Activated CD4-positive, alpha-beta T cell treated with anti-CD3 and anti-CD28 coated beads for 36 hours (primary cell): Measurements from ENCODE around the gene SH2B3. TPM values are rescaled to one million over a fixed set of nuclear protein-coding genes. Genes with fewer than 3 reads are reported as not detected.
A peak's percentile ranks its signal among the peaks of the same experiment; 100 is the strongest.
"Not testable (repeated sequence)": the region's sequence is repeated elsewhere in the genome, so short reads cannot be mapped to it uniquely, and the experiment has no call there.

Experiments
- ATAC-seq: fragments of 200-7000 bp; cut with Tn5 transposase; one replicate; pipeline ENCODE4 v1.10.0; 2021; ENCODE audit warnings: mild to moderate bottlenecking, moderate library complexity
- CTCF ChIA-PET: fragments of 350-600 bp; sonication (Branson Sonifier 250); formaldehyde crosslinking; loops from one replicate; lab custom pipeline; 2021; ENCODE audit warnings: antibody characterized with exemption; lab: Charles Lee
- POLR2A ChIA-PET: fragments of 350-600 bp; sonication (Branson Sonifier 250); formaldehyde crosslinking; loops from one replicate; lab custom pipeline; 2021; ENCODE audit warnings: antibody characterized with exemption, inconsistent platforms; lab: Charles Lee
- DNase-seq: peaks from one replicate; pipeline ENCODE4 v3.0.0-alpha.2; 2020
- H3K27ac Mint-ChIP-seq: one replicate; pipeline ENCODE4 v1.8.0; 2021; ENCODE audit warnings: mixed read lengths
- H3K27me3 Mint-ChIP-seq: one replicate; pipeline ENCODE4 v1.8.0; 2021; ENCODE audit warnings: mixed read lengths
- H3K36me3 Mint-ChIP-seq: one replicate; pipeline ENCODE4 v1.8.0; 2021; ENCODE audit warnings: low read depth, mixed read lengths
- H3K4me1 Mint-ChIP-seq: one replicate; pipeline ENCODE4 v1.8.0; 2021; ENCODE audit warnings: mixed read lengths
- H3K4me3 Mint-ChIP-seq: one replicate; pipeline ENCODE4 v1.8.0; 2021; ENCODE audit warnings: mild to moderate bottlenecking, moderate library complexity, mixed read lengths
- H3K9me3 Mint-ChIP-seq: one replicate; pipeline ENCODE4 v1.8.0; 2021; ENCODE audit warnings: low read depth, mixed read lengths
- intact Hi-C, 2 experiments: fragments of 100-400 bp; cut with DNase I in 1 of 2; cut with micrococcal nuclease in 1 of 2; formaldehyde crosslinking; loops; one replicate each; pipeline versions ENCODE4 v1.14.2 to v1.15.1; 2022 to 2024; cut with DNase I, micrococcal nuclease
- total RNA-seq, 2 experiments: library from RNA; stranded (reverse); gene quantifications; one replicate each; pipeline ENCODE4 v1.2.3, GENCODE V29; 2021

SH2B3 gene
- total RNA-seq, 2 experiments from 2014 or later, result 29.2 to 32.7 TPM

DNA sequence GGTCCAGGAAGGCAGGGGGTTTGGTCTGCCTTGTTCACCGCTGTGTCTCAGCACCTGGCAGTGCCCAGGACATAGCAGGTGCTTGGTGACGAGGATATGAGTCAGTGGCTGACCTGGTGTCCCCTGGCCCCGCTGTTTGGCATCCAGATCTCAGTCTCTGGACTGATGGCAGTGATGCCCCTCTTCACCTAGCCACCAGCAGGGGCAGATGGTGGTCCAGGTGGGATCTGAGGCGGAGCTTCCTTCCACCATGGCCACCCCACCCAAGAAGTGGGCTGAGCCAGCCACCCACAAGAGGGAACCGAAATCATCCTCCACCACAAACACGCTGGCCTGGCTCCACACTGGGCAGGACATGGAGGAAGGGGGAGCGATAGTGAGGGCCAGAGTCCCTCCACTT, 16.1 kb upstream of the SH2B3 start:
- Mint-ChIP-seq H3K27ac (no peak overlapping the region), H3K36me3 (no peaks in the 10 kb centered on the region), H3K4me3 (no peak overlapping the region), H3K27me3 (no peaks in the 10 kb centered on the region), H3K9me3 (no peaks in the 10 kb centered on the region), H3K4me1 (no peaks in the 10 kb centered on the region)
- ATAC-seq (no peak), DNase-seq (no peak)
- intact Hi-C loops, result no loop called here
- ChIA-PET POLR2A (no interaction called here), CTCF (no interaction called here)

DNA sequence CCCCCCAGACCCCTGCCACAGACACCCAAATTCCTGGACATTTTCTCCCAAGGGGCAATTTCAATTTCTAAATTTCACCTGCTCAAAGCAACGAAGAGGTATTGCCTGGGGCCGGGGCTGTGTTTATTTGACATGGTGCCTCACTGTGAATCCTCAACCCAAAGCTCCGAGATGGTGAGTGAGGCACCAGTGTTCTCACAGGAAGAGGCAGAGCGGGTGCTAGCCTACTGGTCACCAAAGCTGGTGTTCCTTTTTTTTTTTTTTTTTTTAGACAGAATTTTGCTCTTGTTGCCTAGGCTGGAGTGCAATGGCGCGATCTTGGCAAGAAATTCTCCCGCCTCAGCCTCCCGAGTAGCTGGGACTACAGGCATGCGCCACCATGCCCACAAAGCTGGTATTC, 14.8 kb upstream of the SH2B3 start:
- ChIA-PET POLR2A (no interaction called here), CTCF (interaction anchor here (24.4 kb wide), 1 partner anchor 62 kb away, joined by 890 read pairs; no protein-coding TSS in a partner anchor)
- no peak overlapping the region for H3K4me3 Mint-ChIP-seq

DNA sequence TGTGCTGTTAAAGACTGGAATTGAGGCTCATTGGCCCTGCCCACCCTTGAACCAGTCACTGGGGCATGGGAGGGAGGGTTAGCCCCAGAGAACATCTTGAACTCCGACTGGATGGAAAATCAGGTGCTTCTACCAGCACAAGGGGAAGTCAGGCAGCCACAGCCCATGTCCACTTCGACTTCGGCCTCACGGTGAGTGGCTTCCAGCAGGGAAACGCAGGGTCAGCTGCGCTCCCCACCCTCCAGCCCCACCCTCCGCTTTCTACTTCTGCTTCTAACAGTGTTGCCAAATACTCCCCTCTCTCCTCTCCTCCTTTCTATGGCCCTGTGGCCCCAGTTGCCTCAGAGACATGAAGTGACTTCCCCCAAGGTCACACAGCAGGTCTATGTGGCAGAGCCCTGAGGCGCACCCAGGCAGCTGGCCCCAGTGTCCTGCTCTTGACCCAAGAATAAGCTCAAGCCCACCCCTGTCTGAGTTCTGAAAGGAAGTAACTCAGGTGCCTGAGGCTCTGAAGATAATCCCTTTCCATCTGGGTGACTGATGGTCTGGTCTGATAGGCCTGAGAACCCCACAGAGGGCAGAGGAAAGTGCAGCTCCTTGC, 11.9 kb upstream of the SH2B3 start:
- CTCF ChIA-PET, result interaction anchor here (1.4 to 24.4 kb wide), 2 partner anchors 19 to 59 kb away, joined by 3 to 890 read pairs; no protein-coding TSS in a partner anchor
- Mint-ChIP-seq H3K4me3 (no peak overlapping the region), H3K27ac (no peak overlapping the region), H3K9me3 (no peaks in the 10 kb centered on the region), H3K36me3 (no peaks in the 10 kb centered on the region), H3K4me1 (peaks cover 12% of the 10 kb centered on the region), H3K27me3 (no peaks in the 10 kb centered on the region)
- no peak for ATAC-seq
- POLR2A ChIA-PET, result no interaction called here
- intact Hi-C loops, result no loop called here
- DNase-seq, result no peak

More for the DNA sequence above, 14.8 kb upstream of the SH2B3 start:
- Mint-ChIP-seq H3K9me3 (no peaks in the 10 kb centered on the region), H3K27ac (no peak overlapping the region), H3K4me1 (no peaks in the 10 kb centered on the region), H3K36me3 (no peaks in the 10 kb centered on the region), H3K27me3 (no peaks in the 10 kb centered on the region)
- intact Hi-C loops, result no loop called here
- ATAC-seq, result no peak
- no peak for DNase-seq

DNA sequence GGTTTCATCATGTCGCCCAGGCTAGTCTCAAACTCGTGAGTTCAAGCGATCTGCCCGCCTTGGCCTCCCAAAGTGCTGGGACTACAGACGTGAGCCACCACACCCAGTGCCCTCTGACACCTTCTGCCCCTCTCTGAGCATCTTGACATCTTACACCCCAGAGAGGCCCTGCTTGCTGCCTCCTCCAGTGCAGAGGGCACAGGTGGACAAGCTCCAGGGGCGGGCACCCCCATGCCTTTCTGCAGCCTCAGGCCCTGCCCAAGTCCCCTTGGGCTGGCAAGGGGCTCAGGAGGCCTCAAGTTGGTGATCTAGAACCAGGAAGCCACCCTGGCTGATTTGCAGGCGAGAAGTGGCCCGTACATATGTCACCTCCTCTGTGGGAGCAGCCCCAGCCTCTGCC, 11.2 kb upstream of the SH2B3 start:
- H3K27me3 Mint-ChIP-seq, result no peaks in the 10 kb centered on the region
- H3K9me3 Mint-ChIP-seq, result peaks cover under 1% of the 10 kb centered on the region
- ATAC-seq (no peak), DNase-seq (no peak)
- peaks cover 19% of the 10 kb centered on the region for H3K4me1 Mint-ChIP-seq
- intact Hi-C loops, result no loop called here
- no peak overlapping the region for H3K27ac Mint-ChIP-seq
- H3K4me3 Mint-ChIP-seq, result no peak overlapping the region
- H3K36me3 Mint-ChIP-seq, result peaks cover under 1% of the 10 kb centered on the region
- CTCF ChIA-PET, result interaction anchor here (5.2 to 24.4 kb wide), 2 partner anchors 58 to 134 kb away, joined by 71 to 890 read pairs; no protein-coding TSS in a partner anchor
- POLR2A ChIA-PET, result no interaction called here

DNA sequence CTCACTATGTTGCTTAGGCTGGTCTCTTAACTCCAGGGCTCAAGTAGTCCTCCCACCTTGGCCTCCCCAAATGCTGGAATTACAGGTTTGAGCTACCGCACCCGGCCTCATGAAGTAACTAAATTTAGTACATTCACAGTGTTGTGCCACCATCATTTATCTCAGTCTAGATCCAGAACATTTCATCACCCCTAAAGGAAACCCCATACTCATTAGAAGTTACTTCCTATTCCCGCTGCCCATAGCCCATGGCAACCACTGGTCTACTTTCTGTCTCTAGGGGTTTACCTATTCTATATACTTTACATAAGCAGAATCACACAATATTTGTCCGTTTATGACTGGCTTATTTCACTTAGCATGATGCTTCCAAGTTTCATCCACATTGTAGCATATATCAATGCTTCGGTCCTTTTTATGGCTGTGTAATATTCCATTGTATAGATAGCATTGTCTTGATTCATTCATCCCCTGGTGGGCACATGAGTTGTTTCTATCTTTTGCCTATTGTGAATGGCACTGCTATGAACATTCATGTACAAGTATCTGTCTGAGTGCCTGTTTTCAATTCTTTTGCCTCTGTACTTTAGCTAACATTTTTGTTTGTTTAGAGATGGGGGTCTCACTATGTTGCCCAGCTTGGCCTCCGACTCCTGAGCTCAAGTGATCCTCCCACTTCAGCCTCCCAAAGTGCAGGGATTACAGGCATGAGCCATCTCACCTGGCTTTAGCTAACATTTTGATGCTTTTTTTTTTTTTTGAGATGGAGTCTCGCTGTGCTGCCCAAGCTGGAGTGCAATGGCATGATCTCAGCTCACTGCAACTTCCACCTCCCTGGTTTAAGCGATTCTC, 10.2 kb upstream of the SH2B3 start:
- H3K36me3 Mint-ChIP-seq, result peaks cover 3% of the 10 kb centered on the region
- DNase-seq (no peak), ATAC-seq (no peak)
- intact Hi-C loops, result loop anchor here (2.0 to 5.0 kb wide), 4 partner anchors 63 to 417 kb away; partner anchors contain the start of genes ACAD10 (in 2 of the 2) and BRAP (in 1 of the 2)
- no peak overlapping the region for H3K27ac Mint-ChIP-seq
- ChIA-PET POLR2A (interaction anchor here (0.7 kb wide), 1 partner anchor 947 kb away, joined by 3 read pairs; no protein-coding TSS in a partner anchor), CTCF (interaction anchor here (0.6 to 24.4 kb wide), 28 partner anchors 8 to 693 kb away, joined by 3 to 890 read pairs (median 6); no protein-coding TSS in a partner anchor)
- H3K9me3 Mint-ChIP-seq, result peaks cover 3% of the 10 kb centered on the region
- H3K27me3 Mint-ChIP-seq, result peaks cover 5% of the 10 kb centered on the region
- peaks cover 28% of the 10 kb centered on the region for H3K4me1 Mint-ChIP-seq
- no peak overlapping the region for H3K4me3 Mint-ChIP-seq

DNA sequence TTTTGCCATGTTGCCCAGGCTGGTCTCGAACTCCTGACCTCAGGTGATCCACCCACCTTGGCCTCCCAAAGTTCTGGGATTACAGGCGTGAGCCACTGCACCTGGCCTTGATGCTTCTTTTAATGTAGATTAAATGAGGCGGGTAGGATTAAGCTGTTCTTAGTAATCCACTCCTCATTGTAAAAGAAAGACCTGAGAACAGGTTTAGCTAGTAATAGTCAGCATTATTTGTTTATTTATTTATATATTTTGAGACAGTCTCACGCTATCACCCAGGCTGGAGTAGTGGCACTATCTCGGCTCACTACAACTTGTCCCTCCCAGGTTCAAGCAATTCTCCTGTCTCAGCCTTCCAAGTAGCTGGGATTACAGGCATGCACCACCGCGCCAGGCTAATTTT, 9.5 kb upstream of the SH2B3 start:
- H3K27ac Mint-ChIP-seq, H3K4me3 Mint-ChIP-seq, DNase-seq, H3K27me3 Mint-ChIP-seq, H3K36me3 Mint-ChIP-seq, ATAC-seq, H3K9me3 Mint-ChIP-seq: not testable (repeated sequence)
- ChIA-PET POLR2A (interaction anchor here (1.2 kb wide), 1 partner anchor 49 kb away, joined by 3 read pairs; no protein-coding TSS in a partner anchor), CTCF (interaction anchor here (0.6 to 24.4 kb wide), 47 partner anchors 8 to 417 kb away, joined by 3 to 890 read pairs (median 6); partner anchors contain the start of gene PHETA1)
- peaks cover 28% of the 10 kb centered on the region for H3K4me1 Mint-ChIP-seq
- intact Hi-C loops, result loop anchor here (2.0 to 5.0 kb wide), 4 partner anchors 64 to 417 kb away; partner anchors contain the start of genes ACAD10 (in 2 of the 2) and BRAP (in 1 of the 2)

DNA sequence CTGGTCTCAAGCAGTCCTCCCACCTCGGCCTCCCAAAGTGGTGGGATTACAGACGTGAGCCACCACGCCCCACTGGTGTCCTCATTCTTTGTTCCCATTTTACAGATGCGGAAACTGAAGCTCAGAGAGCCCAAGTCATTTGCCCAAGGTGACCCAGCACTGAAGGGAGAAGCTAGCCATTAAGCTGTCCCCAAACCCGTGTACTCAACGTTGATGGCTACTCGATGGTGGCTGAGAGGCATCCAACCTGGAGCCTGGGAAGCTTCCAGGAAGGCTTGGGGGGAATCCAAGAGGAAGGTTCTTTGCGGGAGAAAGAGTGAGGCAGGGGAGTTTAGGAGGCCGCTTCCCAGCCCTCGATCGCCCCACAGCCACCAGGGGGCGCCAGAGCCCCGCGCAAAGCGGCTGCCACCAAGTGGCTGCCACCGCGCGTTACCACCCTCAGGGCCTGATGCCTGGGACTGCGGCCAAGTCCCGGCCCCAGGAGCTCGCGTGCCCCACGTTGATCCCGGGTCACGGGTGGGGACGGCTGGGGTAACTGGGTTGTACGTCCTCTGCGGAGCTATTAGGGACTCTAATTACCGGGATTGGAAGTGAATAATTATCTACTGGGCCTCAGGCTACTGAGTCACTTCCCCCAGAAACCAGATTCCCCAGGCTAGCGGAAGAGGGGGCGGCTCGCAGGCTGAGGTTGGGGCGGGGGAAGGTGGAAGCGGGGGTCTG, 8.8 kb upstream of the SH2B3 start:
- H3K36me3 Mint-ChIP-seq, result peaks cover 3% of the 10 kb centered on the region
- ChIA-PET CTCF (interaction anchor here (0.6 to 24.4 kb wide), 50 partner anchors 8 to 416 kb away, joined by 3 to 890 read pairs (median 6); partner anchors contain the start of gene PHETA1), POLR2A (interaction anchor here (0.7 to 1.2 kb wide), 2 partner anchors 38 to 48 kb away, joined by 3 read pairs; no protein-coding TSS in a partner anchor)
- peaks cover 3% of the 10 kb centered on the region for H3K9me3 Mint-ChIP-seq
- ATAC-seq (peak; percentile 82), DNase-seq (peak; percentile 94)
- peaks cover 28% of the 10 kb centered on the region for H3K4me1 Mint-ChIP-seq
- H3K27me3 Mint-ChIP-seq, result peaks cover 5% of the 10 kb centered on the region
- peak overlapping the region; percentile 61 for H3K4me3 Mint-ChIP-seq
- intact Hi-C loops, result loop anchor here (1.0 to 5.0 kb wide), 9 partner anchors 54 to 416 kb away; partner anchors contain the start of genes ACAD10 (in 2 of the 2) and BRAP (in 1 of the 2)
- H3K27ac Mint-ChIP-seq, result peak overlapping the region; percentile 70

DNA sequence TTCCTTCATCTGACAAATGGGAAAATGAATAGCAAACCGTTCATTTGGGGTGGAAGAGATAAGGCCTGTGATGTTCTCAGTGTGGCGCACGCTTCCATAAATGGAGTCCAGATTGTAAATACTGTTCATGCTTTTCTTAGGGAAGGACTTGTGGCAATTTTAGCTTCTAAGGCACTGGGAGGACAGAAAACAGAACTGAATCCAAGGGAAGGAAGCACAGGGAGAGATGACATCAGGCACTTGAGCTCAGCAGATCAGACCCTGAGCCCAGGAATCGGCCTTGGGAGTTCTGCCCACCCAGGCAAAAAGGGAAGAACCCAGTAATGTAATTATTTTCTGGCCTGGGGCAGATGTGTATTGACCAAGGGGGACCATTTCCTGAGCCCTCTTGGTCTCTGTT, 7.2 kb upstream of the SH2B3 start:
- no peak overlapping the region for H3K27ac Mint-ChIP-seq
- H3K4me3 Mint-ChIP-seq, result no peak overlapping the region
- H3K4me1 Mint-ChIP-seq, result peaks cover 37% of the 10 kb centered on the region
- peaks cover 3% of the 10 kb centered on the region for H3K9me3 Mint-ChIP-seq
- DNase-seq, result no peak
- intact Hi-C loops, result loop anchor here (5.0 kb wide), 2 partner anchors 66 to 289 kb away; partner anchors contain the start of genes ACAD10 (in 1 of the 2) and BRAP (in 1 of the 2)
- ChIA-PET CTCF (interaction anchor here (0.6 to 24.4 kb wide), 11 partner anchors 9 to 414 kb away, joined by 3 to 890 read pairs (median 4); no protein-coding TSS in a partner anchor), POLR2A (interaction anchor here (0.7 to 1.8 kb wide), 3 partner anchors 36 to 53 kb away, joined by 3 to 4 read pairs (median 3); no protein-coding TSS in a partner anchor)
- no peak for ATAC-seq
- H3K27me3 Mint-ChIP-seq, result peaks cover 5% of the 10 kb centered on the region
- H3K36me3 Mint-ChIP-seq, result peaks cover 3% of the 10 kb centered on the region

DNA sequence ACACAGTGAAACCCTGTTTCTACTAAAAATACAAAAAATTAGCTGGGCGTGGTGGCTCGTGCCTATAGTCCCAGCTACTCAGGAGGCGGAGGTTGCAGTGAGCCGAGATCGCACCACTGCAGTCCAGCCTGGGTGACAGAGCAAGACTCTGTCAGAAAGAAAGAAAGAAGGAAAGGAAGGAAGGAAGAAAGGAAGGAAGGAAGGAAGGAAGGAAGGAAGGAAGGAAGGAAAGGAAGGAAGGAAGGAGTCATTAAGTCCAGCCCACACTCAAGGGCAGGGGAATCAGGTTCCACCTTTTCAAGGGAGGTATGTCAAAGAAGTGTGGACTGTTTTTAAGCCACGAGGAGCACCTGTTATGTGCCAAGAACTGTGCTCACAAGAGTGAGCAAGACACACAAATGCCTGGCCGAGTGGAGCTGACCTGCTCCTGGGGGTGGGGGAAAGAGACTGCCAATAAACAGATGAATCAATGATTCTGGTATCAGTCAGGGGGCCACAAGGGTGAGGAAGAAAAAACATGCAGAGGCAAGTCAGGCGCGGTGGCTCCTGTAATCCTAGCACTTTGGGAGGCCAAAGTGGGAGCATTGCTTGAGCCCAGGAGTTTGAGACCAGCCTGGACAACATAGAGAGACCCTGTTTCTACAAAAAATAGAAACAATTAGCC, 5.8 kb upstream of the SH2B3 start:
- not testable (repeated sequence) for H3K36me3 Mint-ChIP-seq, H3K27me3 Mint-ChIP-seq, DNase-seq, H3K9me3 Mint-ChIP-seq, ATAC-seq
- Mint-ChIP-seq H3K4me3 (peak overlapping the region; percentile 34), H3K27ac (peak overlapping the region; percentile 85), H3K4me1 (peaks cover 51% of the 10 kb centered on the region)
- ChIA-PET CTCF (interaction anchor here (1.0 to 24.4 kb wide), 5 partner anchors 11 to 129 kb away, joined by 3 to 890 read pairs (median 6); no protein-coding TSS in a partner anchor), POLR2A (interaction anchor here (0.7 to 1.8 kb wide), 2 partner anchors 44 to 286 kb away, joined by 3 to 4 read pairs; partner anchors contain the start of genes ACAD10 and BRAP)
- intact Hi-C loops, result loop anchor here (1.0 to 10.0 kb wide), 5 partner anchors 45 to 1015 kb away; partner anchors contain the start of genes ACAD10 (in 1 of the 2), BRAP (in 1 of the 2), PTPN11 (in 1 of the 2) and RAD9B (in 1 of the 2)
